PC-9 (cell line): Measurements from ENCODE around the gene MYRIP.

Experiments
- EZH2 ChIP-seq: fragments of 200-600 bp; sonication (generic); IDR thresholded peaks from 2 replicates; pipeline ENCODE4 v1.8.0; 2017; ENCODE audit warnings: antibody characterized with exemption, low read depth
- TF ChIP-seq, protein P1 (sequence below): fragments of 200-600 bp; sonication (generic); conservative IDR thresholded peaks from 2 replicates; pipeline ENCODE4 v1.6.1; 2017; ENCODE audit warnings: mixed run types, antibody characterized with exemption, mild to moderate bottlenecking, moderate library complexity

DNA sequence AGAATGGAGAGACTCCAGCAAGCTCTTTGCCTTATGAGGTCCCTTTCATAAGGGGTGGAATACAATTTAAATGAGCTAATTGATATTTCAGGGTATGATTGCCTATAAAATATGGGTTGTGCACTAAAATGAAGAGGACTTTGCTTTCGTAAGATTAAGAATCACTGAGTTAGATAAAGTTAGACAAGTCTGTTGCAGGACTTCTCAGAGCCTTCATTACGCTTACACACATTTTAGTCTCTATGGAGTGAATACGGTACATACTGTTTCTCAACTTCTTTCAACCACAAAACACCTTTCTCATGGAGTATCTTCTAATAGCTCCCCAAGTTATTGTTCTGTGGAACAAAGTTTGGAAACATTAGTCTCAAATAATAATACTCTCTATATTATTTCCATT lies 17.8 kb upstream of the MYRIP start:
- TF ChIP-seq, protein P1, sequence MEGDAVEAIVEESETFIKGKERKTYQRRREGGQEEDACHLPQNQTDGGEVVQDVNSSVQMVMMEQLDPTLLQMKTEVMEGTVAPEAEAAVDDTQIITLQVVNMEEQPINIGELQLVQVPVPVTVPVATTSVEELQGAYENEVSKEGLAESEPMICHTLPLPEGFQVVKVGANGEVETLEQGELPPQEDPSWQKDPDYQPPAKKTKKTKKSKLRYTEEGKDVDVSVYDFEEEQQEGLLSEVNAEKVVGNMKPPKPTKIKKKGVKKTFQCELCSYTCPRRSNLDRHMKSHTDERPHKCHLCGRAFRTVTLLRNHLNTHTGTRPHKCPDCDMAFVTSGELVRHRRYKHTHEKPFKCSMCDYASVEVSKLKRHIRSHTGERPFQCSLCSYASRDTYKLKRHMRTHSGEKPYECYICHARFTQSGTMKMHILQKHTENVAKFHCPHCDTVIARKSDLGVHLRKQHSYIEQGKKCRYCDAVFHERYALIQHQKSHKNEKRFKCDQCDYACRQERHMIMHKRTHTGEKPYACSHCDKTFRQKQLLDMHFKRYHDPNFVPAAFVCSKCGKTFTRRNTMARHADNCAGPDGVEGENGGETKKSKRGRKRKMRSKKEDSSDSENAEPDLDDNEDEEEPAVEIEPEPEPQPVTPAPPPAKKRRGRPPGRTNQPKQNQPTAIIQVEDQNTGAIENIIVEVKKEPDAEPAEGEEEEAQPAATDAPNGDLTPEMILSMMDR = no peak
- no peak for TF ChIP-seq EZH2
